ENCODE measurements around the gene CAP2.
A peak's percentile ranks its signal among the peaks of the same experiment; 100 is the strongest.
"Not testable (repeated sequence)": the region's sequence is repeated elsewhere in the genome, so short reads cannot be mapped to it uniquely, and the experiment has no call there.

Gene CAP2

GRCh38 chr6:17527076-17527475, 133.7 kb downstream of the CAP2 start:
- intact Hi-C loops (cut with DNase I) = no loop called here
- no peak for DNase-seq

DNA sequence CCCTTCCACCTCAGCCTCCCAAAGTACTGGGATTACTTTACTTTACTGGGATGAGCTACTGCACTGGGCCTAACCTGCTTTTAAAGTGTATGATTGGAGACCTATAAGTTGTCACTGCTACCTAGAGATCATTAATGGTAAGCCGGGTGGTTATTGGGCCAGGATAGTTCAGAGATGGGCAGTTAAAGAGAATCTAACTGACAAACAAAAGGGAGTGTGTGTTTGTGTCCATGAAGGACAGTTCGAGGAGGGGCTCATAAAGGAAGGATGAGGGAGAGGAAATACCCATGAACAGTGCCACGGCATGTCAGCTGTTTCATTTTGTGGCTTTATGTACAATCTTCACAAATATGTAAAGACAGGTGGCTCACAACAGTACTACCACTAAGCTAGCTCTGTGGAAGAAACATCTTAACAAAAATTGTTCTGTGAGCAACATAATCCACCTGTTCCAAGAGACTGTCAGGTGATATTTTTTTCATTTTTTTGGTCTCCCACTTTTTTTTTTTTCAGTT, 137.0 kb downstream of the CAP2 start:
- intact Hi-C loops (cut with DNase I) = no loop called here

GRCh38 chr6:17536586-17536985, 143.2 kb downstream of the CAP2 start:
- intact Hi-C loops (cut with DNase I) = no loop called here

More for the DNA sequence above, 137.0 kb downstream of the CAP2 start:
- DNase-seq = no peak

DNA sequence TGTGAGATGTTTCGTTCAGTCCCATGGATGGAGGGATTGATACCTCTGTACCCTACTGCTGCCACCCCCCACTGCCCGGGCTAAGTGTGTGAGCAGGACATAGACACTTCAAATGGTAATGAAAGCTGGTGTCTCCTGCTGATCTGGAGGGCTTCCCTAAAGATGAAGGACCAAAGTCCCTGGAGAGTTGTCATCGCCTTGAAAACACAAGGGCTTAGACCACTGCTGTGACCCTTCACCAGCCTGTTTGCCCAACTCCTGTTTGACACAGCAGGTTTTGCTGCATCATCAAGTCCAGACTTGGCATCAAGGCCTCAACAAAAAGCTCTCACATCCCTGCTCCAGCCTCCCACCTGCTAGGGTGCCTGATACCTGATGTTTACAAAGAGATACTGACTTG, 148.8 kb downstream of the CAP2 start:
- DNase-seq = no peak
- intact Hi-C loops (cut with DNase I) = no loop called here

More at GRCh38 chr6:17536586-17536985, 143.2 kb downstream of the CAP2 start:
- no peak for DNase-seq

DNA sequence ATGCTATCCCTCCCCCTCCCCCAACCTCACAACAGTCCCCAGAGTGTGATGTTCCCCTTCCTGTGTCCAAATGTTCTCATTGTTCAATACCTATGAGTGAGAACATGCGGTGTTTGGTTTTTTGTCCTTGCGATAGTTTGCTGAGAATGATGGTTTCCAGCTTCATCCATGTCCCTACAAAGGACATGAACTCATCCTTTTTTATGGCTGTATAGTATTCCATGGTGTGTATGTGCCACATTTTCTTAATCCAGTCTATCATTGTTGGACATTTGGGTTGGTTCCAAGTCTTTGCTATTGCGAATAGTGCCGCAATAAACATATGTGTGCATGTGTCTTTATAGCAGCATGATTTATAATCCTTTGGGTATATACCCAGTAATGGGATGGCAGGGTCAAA, 152.3 kb downstream of the CAP2 start:
- intact Hi-C loops (cut with DNase I); DNase-seq: not testable (repeated sequence)

DNA sequence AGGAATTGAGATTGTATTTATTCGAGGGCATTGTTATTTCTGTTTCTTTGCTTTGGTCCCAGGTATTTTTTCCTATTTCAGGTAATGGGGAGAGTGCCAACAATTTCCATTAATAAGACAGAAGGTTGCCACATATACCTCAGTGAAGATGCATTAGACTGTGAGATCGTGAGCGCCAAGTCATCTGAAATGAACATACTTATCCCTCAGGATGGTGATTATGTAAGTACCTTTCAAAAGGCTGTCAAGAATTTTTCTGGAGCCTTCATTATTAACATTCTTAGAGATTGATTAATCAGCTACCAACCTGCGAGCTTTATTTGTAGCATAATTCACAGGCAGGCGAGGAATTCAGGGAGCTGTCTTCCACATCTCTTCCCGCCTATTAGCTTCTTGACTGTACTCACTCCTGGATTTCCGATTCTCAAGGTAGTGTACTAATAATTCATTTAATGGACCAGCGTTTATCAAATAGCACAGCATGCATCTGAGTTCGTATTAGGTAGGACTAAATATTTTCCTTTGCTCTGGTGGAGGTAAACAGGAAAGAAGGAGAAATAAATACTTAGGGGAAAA, 158.1 kb downstream of the CAP2 start:
- DNase-seq = peak in 9 of 42 donors; percentile 5 to 41 (median 13)
- intact Hi-C loops (cut with DNase I) = no loop called here

- DNase-seq = no peak
Measured at GRCh38 chr6:17552861-17553260, 159.5 kb downstream of the CAP2 start.

GRCh38 chr6:17556014-17556413, 162.6 kb downstream of the CAP2 start:
- no peak for DNase-seq
- intact Hi-C loops (cut with DNase I) = no loop called here

More at GRCh38 chr6:17552861-17553260, 159.5 kb downstream of the CAP2 start:
- intact Hi-C loops (cut with DNase I) = no loop called here

DNA sequence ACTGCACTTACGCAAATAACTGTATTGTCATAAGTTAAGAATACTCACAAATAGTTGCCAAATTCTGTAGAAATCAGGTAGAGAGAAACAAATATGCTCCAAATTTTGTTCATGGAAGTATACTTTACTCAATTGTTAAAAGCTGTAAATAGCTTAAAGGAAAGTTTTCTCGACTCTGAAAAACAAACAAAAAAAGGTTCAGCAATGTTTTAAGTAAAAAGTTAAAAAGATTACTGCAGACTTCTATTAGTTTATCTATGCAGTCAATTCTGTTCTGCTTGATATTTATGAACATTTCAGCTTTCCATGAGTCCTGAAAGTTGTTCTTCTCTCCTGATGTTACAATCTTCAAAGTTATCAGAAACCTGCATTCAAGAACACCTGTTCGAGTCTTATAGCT, 169.2 kb downstream of the CAP2 start:
- DNase-seq = no peak
- intact Hi-C loops (cut with DNase I) = no loop called here

- intact Hi-C loops (cut with DNase I) = no loop called here
- no peak for DNase-seq
Measured at GRCh38 chr6:17565399-17565798, 172.0 kb downstream of the CAP2 start.

DNA sequence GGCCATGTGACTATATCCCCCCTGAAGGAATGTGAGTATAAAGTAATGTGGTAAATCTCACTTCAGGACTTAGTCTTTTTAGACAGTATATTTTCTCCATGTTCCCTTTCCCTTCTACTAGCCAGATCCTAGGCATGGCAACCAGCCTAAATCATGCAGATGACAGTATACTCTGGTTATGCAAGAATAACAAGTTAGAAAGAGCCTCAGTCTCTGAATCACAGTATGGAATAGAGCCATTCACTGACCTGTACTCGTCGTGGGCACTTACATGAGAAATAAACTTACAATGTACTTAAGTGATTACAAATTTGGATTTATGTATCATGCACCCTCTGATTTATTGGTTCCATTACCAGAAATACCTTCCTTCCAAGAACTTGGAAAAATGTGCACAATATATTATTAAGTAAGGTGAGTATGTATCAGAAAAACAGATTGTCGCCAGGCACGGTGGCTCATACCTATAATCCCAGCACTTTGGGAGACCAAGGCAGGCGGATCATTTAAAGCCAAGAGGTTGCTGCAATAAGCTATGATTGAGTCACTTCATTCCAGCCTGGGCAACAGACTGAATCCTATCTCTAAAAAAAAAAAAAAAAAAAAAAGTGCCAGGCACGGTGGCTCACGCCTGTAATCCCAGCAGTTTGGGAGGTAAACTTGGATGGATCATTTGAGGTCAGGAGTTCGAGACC, 181.6 kb downstream of the CAP2 start:
- intact Hi-C loops (cut with DNase I) = no loop called here
- no peak for DNase-seq

DNA sequence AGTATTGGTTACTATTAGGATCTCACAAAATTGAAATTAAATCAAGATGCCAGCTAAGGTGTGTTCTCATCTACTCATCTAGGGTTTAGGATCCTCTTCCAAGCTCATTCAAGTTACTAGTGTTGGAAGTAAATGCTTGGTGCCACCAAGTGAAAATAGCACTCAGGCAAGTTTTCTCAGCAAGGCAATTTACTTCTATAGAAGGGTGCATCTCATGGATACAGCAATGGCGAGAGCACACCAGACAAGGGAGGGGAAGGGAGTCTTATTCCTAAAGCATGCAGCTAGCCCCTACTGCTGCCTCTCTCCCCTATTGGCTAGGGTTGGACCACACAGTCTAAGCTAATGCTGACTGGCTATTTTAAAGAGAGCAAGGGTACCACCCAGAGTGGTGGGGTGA, 183.7 kb downstream of the CAP2 start:
- no peak for DNase-seq
- intact Hi-C loops (cut with DNase I) = no loop called here

- peak in 37 of 42 donors; percentile 16 to 69 (median 37) for DNase-seq
- intact Hi-C loops (cut with DNase I) = loop anchor here (10.0 kb wide), 1 partner anchor 544 kb away; the partner anchor contains the start of gene NHLRC1
Measured at GRCh38 chr6:17580518-17581048, 187.2 kb downstream of the CAP2 start.

GRCh38 chr6:17581282-17581681, 187.9 kb downstream of the CAP2 start:
- DNase-seq = not testable (repeated sequence)
- intact Hi-C loops (cut with DNase I) = loop anchor here (10.0 kb wide), 1 partner anchor 544 kb away; the partner anchor contains the start of gene NHLRC1

DNA sequence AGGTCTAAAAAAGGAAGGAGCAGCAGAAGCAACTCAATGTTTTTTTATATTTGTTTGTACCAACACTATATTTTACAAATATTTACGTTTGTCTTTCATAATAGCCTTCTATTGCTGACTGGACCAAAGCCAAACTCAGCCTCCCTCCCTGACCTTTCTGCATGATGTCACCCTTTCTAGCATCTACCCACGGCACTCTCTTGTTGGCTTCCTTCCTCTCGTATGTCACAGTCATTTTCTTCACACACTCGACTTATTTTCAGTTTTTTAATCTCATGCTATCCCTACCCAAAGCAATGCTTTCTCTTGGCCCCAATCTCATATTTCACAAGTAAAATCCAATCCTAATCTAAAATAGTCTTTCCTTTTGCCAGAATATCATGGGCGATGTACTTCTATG, 190.4 kb downstream of the CAP2 start:
- no peak for DNase-seq
- intact Hi-C loops (cut with DNase I) = loop anchor here (2.0 to 10.0 kb wide), 2 partner anchors 427 to 541 kb away; partner anchors contain the start of gene NHLRC1

GRCh38 chr6:17584241-17584803, 190.9 kb downstream of the CAP2 start:
- peak in 25 of 42 donors; percentile 15 to 82 (median 48) for DNase-seq
- intact Hi-C loops (cut with DNase I) = loop anchor here (2.0 to 10.0 kb wide), 2 partner anchors 428 to 540 kb away; partner anchors contain the start of gene NHLRC1

- intact Hi-C loops (cut with DNase I) = loop anchor here (2.0 to 10.0 kb wide), 2 partner anchors 429 to 539 kb away; partner anchors contain the start of gene NHLRC1
- no peak for DNase-seq
Measured at GRCh38 chr6:17585766-17586490, 192.5 kb downstream of the CAP2 start.

GRCh38 chr6:17586623-17587022, 193.2 kb downstream of the CAP2 start:
- not testable (repeated sequence) for DNase-seq
- intact Hi-C loops (cut with DNase I) = loop anchor here (10.0 kb wide), 1 partner anchor 538 kb away; the partner anchor contains the start of gene NHLRC1

DNA sequence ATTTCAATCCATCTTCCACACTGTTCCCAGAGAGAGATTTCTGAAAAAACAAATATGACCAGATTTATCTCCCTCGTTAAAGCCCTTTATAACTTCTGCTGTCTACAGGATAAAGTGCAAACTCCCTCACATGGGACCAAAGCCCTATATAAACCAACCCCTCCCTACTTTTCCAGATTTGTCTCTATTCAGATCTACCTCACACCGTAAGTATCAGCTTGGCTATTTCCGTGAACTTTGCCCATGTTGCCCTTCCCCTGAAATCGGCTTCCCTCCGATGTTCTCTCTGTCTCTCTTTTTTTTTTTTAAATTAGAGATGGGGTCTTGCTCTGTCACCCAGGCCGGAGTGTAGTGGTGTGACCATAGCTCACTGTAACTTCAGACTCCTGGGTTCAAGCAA, 194.6 kb downstream of the CAP2 start:
- intact Hi-C loops (cut with DNase I) = loop anchor here (10.0 kb wide), 1 partner anchor 537 kb away; the partner anchor contains the start of gene NHLRC1
- DNase-seq = no peak

All from head of caudate nucleus (tissue), 42 donors.